ENCODE measurements around the gene WNT3A. TPM values are rescaled to one million over a fixed set of nuclear protein-coding genes. Genes with fewer than 3 reads are reported as not detected.

Gene WNT3A
- total and polyA plus RNA-seq, 9 of the 15 experiments (the other 6 are each of a cell fraction or from before 2014, with no cell fraction given), result not detected

- intact Hi-C loops (cut with micrococcal nuclease) (no loop called here), in situ Hi-C loops (cut with MboI) (no loop called here)
- FAIRE-seq, result peak; percentile 11
- Histone ChIP-seq H3K36me3 (ENCODE audit: control insufficient read depth, insufficient read depth, low read length) (no peaks in the 10 kb centered on the region), H3K27me3 (ENCODE audit: control insufficient read depth in 2 of 2, insufficient read depth in 2 of 2, low read length in 2 of 2) (peaks cover 41 to 95% of the 10 kb centered on the region in 2 experiments), H3K9me1 (ENCODE audit: control insufficient read depth, insufficient read depth, low read length) (peaks cover 3% of the 10 kb centered on the region), H3K9me3 (replicated peaks; ENCODE audit: control insufficient read depth, insufficient read depth, low read depth, low read length) (no peaks in the 10 kb centered on the region), H3K79me2 (ENCODE audit: control insufficient read depth, insufficient read depth, low read length) (no peaks in the 10 kb centered on the region), H3K9ac (ENCODE audit: insufficient read depth in 1 of 2, low read depth in 2 of 2, low read length in 2 of 2) (0 out of 4 replicates have a peak overlapping the region, but pooled peaks of 1 of the 2 experiments have one; percentile 31), H3K4me2 (ENCODE audit: insufficient read depth, low read length) (no peak overlapping the region), H3K4me1 (replicated peaks in 1 of 2; ENCODE audit: control insufficient read depth in 2 of 2, insufficient read depth in 2 of 2, low read length in 2 of 2) (peaks cover 0 to 20% of the 10 kb centered on the region in 2 experiments; a peak in 2 of 5 replicates), H3K27ac (ENCODE audit: extremely low read depth, low read depth, low read length) (no peak overlapping the region), H3K4me3 (no peak overlapping the region), H4K20me1 (replicated peaks; ENCODE audit: control insufficient read depth, insufficient read depth, low read length) (0 out of 2 replicates have a peak, but pooled peaks cover under 1% of the 10 kb centered on the region), H2AFZ (ENCODE audit: low read depth, low read length) (no peak overlapping the region)
- no peak for ATAC-seq
- no TSS peak for BruUV-seq (replicated peaks)
- 2% methylated on average over 9 of the region's 9 CpGs for WGBS (ENCODE audit: insufficient coverage, low coverage, missing lambda C conversion rate)
- ChIA-PET CTCF (ENCODE audit: low intra/inter-chr PET ratio) (no interaction called here), POLR2A (interaction anchor here (0.8 kb wide), 1 partner anchor 8 kb away, joined by 3 read pairs; no protein-coding TSS in a partner anchor)
- DNase-seq (ENCODE audit: extremely low read depth in 1 of 4, low spot score in 3 of 4), result no peak
- TF ChIP-seq PCBP1 (IDR thresholded peaks at IDR 0.05; ENCODE audit: low read depth, low read length, poor library complexity, severe bottlenecking), result no peak
- TF ChIP-seq ZNF592 (IDR thresholded peaks at IDR 0.05), result no peak
- TF ChIP-seq C11orf30 (IDR thresholded peaks at IDR 0.05; ENCODE audit: low read depth), result peak; percentile 73
- no peak for TF ChIP-seq SRF (CRISPR knock-in tag; IDR thresholded peaks at IDR 0.05)
- no peak for TF ChIP-seq NR2F6 (CRISPR knock-in tag; IDR thresholded peaks at IDR 0.05)
- no peak for TF ChIP-seq ESRRB (CRISPR knock-in tag; IDR thresholded peaks at IDR 0.05; ENCODE audit: borderline replicate concordance)
- no peak for TF ChIP-seq NCOA2 (IDR thresholded peaks at IDR 0.05; ENCODE audit: partially characterized antibody in 2 of 2)
- TF ChIP-seq MAFG (tag; conservative IDR thresholded peaks at IDR 0.05), result peak; percentile 30; the same call in 1 of the 2 replicates
- peak; percentile 73 for TF ChIP-seq ZNF316 (IDR thresholded peaks at IDR 0.05)
- no peak for TF ChIP-seq IRF9 (tag; IDR thresholded peaks at IDR 0.05)
- no peak for TF ChIP-seq MNT (conservative IDR thresholded peaks at IDR 0.05)
- no peak for TF ChIP-seq ZNF174 (CRISPR knock-in tag; IDR thresholded peaks at IDR 0.05)
- no peak for TF ChIP-seq DLX4 (CRISPR knock-in tag; IDR thresholded peaks at IDR 0.05)
Measured at GRCh38 chr1:228018961-228019721, 12.3 kb downstream of the WNT3A start.
